WTC11 (cell line): ENCODE measurements around the gene TMEM234. TPM values are rescaled to one million over a fixed set of nuclear protein-coding genes. Genes with fewer than 3 reads are reported as not detected.

Source experiments
- CREB1 ChIP-seq: sonication (generic); formaldehyde crosslinking; IDR thresholded peaks from 2 replicates; pipeline ENCODE4 v1.8.0; 2023; ENCODE audit warnings: mild to moderate bottlenecking, missing genetic modification reagents
- ELF4 ChIP-seq: sonication (generic); formaldehyde crosslinking; IDR thresholded peaks from 2 replicates; pipeline ENCODE4 v1.8.1; 2022; ENCODE audit warnings: low read depth, mild to moderate bottlenecking, moderate library complexity, missing genetic modification reagents
- ETV6 ChIP-seq: sonication (generic); formaldehyde crosslinking; IDR thresholded peaks from 2 replicates; pipeline ENCODE4 v1.8.1; 2022; ENCODE audit warnings: mild to moderate bottlenecking, missing genetic modification reagents
- GABPB1 ChIP-seq: sonication (generic); formaldehyde crosslinking; IDR thresholded peaks from 2 replicates; pipeline ENCODE4 v1.8.1; 2023; ENCODE audit warnings: mild to moderate bottlenecking, missing genetic modification reagents
- KAT7 ChIP-seq: sonication (generic); formaldehyde crosslinking; IDR thresholded peaks from 2 replicates; pipeline ENCODE4 v1.8.1; 2023; ENCODE audit warnings: missing genetic modification reagents, mild to moderate bottlenecking, borderline replicate concordance
- MYBL2 ChIP-seq: sonication (generic); formaldehyde crosslinking; IDR thresholded peaks from 2 replicates; pipeline ENCODE4 v1.8.1; 2023; ENCODE audit warnings: mild to moderate bottlenecking, moderate library complexity, missing genetic modification reagents
- SOX15 ChIP-seq: fragments of 250-450 bp; sonication (Bioruptor Pico); IDR thresholded peaks from 2 replicates; pipeline ENCODE4 v1.9.0; 2021; ENCODE audit warnings: mild to moderate bottlenecking
- TCF7 ChIP-seq: sonication (generic); formaldehyde crosslinking; IDR thresholded peaks from 2 replicates; pipeline ENCODE4 v1.8.0; 2022; ENCODE audit warnings: mild to moderate bottlenecking, low read depth, missing genetic modification reagents, moderate library complexity
- ZNF232 ChIP-seq: sonication (generic); formaldehyde crosslinking; IDR thresholded peaks from 2 replicates; pipeline ENCODE4 v1.8.0; 2022; ENCODE audit warnings: mild to moderate bottlenecking, missing genetic modification reagents
- ZNF263 ChIP-seq: sonication (generic); formaldehyde crosslinking; IDR thresholded peaks from 2 replicates; pipeline ENCODE4 v1.8.1; 2022; ENCODE audit warnings: low read depth, mild to moderate bottlenecking, moderate library complexity, missing genetic modification reagents
- ZNF317 ChIP-seq: sonication (generic); formaldehyde crosslinking; IDR thresholded peaks from 2 replicates; pipeline ENCODE4 v1.8.1; 2023; ENCODE audit warnings: low read depth, mild to moderate bottlenecking, moderate library complexity, missing genetic modification reagents, borderline replicate concordance
- total RNA-seq: library from RNA; stranded (reverse); gene quantifications from 3 replicates; pipeline ENCODE4 v1.2.3, GENCODE V29; 2021
- TF ChIP-seq, protein P1 (sequence below): sonication (generic); formaldehyde crosslinking; IDR thresholded peaks from 2 replicates; pipeline ENCODE4 v1.8.1; 2022; ENCODE audit warnings: mild to moderate bottlenecking, missing genetic modification reagents, moderate library complexity, borderline replicate concordance
- TF ChIP-seq, protein P2 (sequence below): sonication (generic); formaldehyde crosslinking; IDR thresholded peaks from 2 replicates; pipeline ENCODE4 v1.8.0; 2022; ENCODE audit warnings: mild to moderate bottlenecking, missing genetic modification reagents
- TF ChIP-seq, protein P3 (sequence below): sonication (generic); formaldehyde crosslinking; IDR thresholded peaks from 2 replicates; pipeline ENCODE4 v1.8.0; 2023; ENCODE audit warnings: mild to moderate bottlenecking, missing genetic modification reagents
- TF ChIP-seq, protein P4 (sequence below): fragments of 200-600 bp; IDR thresholded peaks from 2 replicates; pipeline ENCODE4 v1.8.0; 2022; ENCODE audit warnings: antibody characterized with exemption
- TF ChIP-seq, protein P5 (sequence below): sonication (generic); formaldehyde crosslinking; IDR thresholded peaks from 2 replicates; pipeline ENCODE4 v1.8.0; 2023; ENCODE audit warnings: missing genetic modification reagents, mild to moderate bottlenecking, borderline replicate concordance
- TF ChIP-seq, protein P6 (sequence below): sonication (generic); formaldehyde crosslinking; IDR thresholded peaks from 2 replicates; pipeline ENCODE4 v1.8.1; 2023; ENCODE audit warnings: mild to moderate bottlenecking, missing genetic modification reagents
- TF ChIP-seq, protein P7 (sequence below): sonication (generic); formaldehyde crosslinking; IDR thresholded peaks from 2 replicates; pipeline ENCODE4 v1.8.1; 2023; ENCODE audit warnings: mild to moderate bottlenecking, missing genetic modification reagents, moderate library complexity
- TF ChIP-seq, protein P8 (sequence below): fragments of 250-450 bp; sonication (Bioruptor Pico); IDR thresholded peaks from 2 replicates; pipeline ENCODE4 v1.9.0; 2021; ENCODE audit warnings: mild to moderate bottlenecking, borderline replicate concordance

Gene TMEM234
- total RNA-seq, 1 experiment from 2014 or later = 11.9 TPM

DNA sequence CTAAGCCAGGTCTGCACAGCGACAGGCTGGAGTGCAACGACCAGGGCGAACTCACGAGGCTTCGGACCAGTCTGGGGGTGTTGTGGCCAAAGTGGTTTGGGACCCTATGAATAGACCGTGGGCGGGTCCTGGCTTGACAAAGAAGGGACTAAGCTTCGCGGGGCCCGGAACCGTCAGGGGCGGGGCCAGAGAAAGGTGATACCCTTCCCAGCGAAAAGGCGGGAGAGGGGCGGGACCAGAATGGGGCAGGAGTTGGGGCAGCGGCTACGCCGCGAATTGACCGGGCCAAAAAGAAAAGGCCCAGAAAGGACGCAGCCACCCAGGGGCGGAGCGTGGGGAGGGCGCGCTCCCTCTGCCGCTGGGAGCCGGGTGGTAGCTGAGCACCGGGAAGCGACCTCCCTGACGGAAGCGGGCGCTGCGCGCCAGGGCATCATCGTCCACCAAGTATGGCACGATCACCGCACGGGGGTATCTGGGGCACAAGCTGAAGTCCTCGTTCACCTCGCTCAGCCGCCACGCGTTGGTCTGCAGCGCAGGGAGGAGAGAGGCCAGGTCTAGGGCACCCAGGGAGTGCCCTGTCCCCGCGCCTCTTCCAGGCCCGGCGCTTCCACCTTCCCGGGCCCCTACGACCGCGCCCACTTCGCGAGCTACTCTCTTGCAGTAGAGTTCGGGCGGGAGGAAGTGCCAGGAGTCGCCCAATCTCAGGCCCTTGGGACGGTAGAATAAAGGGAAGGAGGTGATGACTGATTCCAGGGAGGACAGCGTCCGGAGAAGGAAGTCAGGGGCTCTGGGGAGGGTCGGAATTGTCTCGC, 18.2 kb upstream of the TMEM234 start (continued):
- no peak for TF ChIP-seq SOX15
- TF ChIP-seq, protein P1, sequence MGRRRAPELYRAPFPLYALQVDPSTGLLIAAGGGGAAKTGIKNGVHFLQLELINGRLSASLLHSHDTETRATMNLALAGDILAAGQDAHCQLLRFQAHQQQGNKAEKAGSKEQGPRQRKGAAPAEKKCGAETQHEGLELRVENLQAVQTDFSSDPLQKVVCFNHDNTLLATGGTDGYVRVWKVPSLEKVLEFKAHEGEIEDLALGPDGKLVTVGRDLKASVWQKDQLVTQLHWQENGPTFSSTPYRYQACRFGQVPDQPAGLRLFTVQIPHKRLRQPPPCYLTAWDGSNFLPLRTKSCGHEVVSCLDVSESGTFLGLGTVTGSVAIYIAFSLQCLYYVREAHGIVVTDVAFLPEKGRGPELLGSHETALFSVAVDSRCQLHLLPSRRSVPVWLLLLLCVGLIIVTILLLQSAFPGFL (CRISPR knock-in tag) = no peak
- no peak for TF ChIP-seq ZNF263
- TF ChIP-seq, protein P2, sequence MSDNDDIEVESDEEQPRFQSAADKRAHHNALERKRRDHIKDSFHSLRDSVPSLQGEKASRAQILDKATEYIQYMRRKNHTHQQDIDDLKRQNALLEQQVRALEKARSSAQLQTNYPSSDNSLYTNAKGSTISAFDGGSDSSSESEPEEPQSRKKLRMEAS (CRISPR knock-in tag) = no peak; the same call in 1 of the 2 replicates
- TF ChIP-seq, protein P3, sequence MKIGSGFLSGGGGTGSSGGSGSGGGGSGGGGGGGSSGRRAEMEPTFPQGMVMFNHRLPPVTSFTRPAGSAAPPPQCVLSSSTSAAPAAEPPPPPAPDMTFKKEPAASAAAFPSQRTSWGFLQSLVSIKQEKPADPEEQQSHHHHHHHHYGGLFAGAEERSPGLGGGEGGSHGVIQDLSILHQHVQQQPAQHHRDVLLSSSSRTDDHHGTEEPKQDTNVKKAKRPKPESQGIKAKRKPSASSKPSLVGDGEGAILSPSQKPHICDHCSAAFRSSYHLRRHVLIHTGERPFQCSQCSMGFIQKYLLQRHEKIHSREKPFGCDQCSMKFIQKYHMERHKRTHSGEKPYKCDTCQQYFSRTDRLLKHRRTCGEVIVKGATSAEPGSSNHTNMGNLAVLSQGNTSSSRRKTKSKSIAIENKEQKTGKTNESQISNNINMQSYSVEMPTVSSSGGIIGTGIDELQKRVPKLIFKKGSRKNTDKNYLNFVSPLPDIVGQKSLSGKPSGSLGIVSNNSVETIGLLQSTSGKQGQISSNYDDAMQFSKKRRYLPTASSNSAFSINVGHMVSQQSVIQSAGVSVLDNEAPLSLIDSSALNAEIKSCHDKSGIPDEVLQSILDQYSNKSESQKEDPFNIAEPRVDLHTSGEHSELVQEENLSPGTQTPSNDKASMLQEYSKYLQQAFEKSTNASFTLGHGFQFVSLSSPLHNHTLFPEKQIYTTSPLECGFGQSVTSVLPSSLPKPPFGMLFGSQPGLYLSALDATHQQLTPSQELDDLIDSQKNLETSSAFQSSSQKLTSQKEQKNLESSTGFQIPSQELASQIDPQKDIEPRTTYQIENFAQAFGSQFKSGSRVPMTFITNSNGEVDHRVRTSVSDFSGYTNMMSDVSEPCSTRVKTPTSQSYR (CRISPR knock-in tag) = no peak
- TF ChIP-seq CREB1 = no peak
- TF ChIP-seq, protein P4, sequence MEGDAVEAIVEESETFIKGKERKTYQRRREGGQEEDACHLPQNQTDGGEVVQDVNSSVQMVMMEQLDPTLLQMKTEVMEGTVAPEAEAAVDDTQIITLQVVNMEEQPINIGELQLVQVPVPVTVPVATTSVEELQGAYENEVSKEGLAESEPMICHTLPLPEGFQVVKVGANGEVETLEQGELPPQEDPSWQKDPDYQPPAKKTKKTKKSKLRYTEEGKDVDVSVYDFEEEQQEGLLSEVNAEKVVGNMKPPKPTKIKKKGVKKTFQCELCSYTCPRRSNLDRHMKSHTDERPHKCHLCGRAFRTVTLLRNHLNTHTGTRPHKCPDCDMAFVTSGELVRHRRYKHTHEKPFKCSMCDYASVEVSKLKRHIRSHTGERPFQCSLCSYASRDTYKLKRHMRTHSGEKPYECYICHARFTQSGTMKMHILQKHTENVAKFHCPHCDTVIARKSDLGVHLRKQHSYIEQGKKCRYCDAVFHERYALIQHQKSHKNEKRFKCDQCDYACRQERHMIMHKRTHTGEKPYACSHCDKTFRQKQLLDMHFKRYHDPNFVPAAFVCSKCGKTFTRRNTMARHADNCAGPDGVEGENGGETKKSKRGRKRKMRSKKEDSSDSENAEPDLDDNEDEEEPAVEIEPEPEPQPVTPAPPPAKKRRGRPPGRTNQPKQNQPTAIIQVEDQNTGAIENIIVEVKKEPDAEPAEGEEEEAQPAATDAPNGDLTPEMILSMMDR = no peak
- TF ChIP-seq, protein P5, sequence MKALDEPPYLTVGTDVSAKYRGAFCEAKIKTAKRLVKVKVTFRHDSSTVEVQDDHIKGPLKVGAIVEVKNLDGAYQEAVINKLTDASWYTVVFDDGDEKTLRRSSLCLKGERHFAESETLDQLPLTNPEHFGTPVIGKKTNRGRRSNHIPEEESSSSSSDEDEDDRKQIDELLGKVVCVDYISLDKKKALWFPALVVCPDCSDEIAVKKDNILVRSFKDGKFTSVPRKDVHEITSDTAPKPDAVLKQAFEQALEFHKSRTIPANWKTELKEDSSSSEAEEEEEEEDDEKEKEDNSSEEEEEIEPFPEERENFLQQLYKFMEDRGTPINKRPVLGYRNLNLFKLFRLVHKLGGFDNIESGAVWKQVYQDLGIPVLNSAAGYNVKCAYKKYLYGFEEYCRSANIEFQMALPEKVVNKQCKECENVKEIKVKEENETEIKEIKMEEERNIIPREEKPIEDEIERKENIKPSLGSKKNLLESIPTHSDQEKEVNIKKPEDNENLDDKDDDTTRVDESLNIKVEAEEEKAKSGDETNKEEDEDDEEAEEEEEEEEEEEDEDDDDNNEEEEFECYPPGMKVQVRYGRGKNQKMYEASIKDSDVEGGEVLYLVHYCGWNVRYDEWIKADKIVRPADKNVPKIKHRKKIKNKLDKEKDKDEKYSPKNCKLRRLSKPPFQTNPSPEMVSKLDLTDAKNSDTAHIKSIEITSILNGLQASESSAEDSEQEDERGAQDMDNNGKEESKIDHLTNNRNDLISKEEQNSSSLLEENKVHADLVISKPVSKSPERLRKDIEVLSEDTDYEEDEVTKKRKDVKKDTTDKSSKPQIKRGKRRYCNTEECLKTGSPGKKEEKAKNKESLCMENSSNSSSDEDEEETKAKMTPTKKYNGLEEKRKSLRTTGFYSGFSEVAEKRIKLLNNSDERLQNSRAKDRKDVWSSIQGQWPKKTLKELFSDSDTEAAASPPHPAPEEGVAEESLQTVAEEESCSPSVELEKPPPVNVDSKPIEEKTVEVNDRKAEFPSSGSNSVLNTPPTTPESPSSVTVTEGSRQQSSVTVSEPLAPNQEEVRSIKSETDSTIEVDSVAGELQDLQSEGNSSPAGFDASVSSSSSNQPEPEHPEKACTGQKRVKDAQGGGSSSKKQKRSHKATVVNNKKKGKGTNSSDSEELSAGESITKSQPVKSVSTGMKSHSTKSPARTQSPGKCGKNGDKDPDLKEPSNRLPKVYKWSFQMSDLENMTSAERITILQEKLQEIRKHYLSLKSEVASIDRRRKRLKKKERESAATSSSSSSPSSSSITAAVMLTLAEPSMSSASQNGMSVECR (CRISPR knock-in tag) = no peak; the same call in 1 of the 2 replicates
- TF ChIP-seq ELF4 (CRISPR knock-in tag) = no peak
- no peak for TF ChIP-seq ZNF232 (CRISPR knock-in tag)
- peak; percentile 58; the same call in 1 of the 2 replicates for TF ChIP-seq ETV6
- 0 out of 2 replicates have a peak, but pooled peaks have one; percentile 48 for TF ChIP-seq KAT7 (CRISPR knock-in tag)
- no peak for TF ChIP-seq ZNF317
- TF ChIP-seq GABPB1 (CRISPR knock-in tag) = no peak
- TF ChIP-seq, protein P6, sequence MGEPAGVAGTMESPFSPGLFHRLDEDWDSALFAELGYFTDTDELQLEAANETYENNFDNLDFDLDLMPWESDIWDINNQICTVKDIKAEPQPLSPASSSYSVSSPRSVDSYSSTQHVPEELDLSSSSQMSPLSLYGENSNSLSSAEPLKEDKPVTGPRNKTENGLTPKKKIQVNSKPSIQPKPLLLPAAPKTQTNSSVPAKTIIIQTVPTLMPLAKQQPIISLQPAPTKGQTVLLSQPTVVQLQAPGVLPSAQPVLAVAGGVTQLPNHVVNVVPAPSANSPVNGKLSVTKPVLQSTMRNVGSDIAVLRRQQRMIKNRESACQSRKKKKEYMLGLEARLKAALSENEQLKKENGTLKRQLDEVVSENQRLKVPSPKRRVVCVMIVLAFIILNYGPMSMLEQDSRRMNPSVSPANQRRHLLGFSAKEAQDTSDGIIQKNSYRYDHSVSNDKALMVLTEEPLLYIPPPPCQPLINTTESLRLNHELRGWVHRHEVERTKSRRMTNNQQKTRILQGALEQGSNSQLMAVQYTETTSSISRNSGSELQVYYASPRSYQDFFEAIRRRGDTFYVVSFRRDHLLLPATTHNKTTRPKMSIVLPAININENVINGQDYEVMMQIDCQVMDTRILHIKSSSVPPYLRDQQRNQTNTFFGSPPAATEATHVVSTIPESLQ = no peak
- no peak for TF ChIP-seq TCF7
- TF ChIP-seq, protein P7, sequence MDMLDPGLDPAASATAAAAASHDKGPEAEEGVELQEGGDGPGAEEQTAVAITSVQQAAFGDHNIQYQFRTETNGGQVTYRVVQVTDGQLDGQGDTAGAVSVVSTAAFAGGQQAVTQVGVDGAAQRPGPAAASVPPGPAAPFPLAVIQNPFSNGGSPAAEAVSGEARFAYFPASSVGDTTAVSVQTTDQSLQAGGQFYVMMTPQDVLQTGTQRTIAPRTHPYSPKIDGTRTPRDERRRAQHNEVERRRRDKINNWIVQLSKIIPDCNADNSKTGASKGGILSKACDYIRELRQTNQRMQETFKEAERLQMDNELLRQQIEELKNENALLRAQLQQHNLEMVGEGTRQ (CRISPR knock-in tag) = no peak
- TF ChIP-seq, protein P8, sequence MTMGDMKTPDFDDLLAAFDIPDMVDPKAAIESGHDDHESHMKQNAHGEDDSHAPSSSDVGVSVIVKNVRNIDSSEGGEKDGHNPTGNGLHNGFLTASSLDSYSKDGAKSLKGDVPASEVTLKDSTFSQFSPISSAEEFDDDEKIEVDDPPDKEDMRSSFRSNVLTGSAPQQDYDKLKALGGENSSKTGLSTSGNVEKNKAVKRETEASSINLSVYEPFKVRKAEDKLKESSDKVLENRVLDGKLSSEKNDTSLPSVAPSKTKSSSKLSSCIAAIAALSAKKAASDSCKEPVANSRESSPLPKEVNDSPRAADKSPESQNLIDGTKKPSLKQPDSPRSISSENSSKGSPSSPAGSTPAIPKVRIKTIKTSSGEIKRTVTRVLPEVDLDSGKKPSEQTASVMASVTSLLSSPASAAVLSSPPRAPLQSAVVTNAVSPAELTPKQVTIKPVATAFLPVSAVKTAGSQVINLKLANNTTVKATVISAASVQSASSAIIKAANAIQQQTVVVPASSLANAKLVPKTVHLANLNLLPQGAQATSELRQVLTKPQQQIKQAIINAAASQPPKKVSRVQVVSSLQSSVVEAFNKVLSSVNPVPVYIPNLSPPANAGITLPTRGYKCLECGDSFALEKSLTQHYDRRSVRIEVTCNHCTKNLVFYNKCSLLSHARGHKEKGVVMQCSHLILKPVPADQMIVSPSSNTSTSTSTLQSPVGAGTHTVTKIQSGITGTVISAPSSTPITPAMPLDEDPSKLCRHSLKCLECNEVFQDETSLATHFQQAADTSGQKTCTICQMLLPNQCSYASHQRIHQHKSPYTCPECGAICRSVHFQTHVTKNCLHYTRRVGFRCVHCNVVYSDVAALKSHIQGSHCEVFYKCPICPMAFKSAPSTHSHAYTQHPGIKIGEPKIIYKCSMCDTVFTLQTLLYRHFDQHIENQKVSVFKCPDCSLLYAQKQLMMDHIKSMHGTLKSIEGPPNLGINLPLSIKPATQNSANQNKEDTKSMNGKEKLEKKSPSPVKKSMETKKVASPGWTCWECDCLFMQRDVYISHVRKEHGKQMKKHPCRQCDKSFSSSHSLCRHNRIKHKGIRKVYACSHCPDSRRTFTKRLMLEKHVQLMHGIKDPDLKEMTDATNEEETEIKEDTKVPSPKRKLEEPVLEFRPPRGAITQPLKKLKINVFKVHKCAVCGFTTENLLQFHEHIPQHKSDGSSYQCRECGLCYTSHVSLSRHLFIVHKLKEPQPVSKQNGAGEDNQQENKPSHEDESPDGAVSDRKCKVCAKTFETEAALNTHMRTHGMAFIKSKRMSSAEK (CRISPR knock-in tag) = no peak
- peak; percentile 84 for TF ChIP-seq MYBL2 (CRISPR knock-in tag)
